HUES6 (cell line): ENCODE data around the gene CANT1.
"Not testable (repeated sequence)": the region's sequence is repeated elsewhere in the genome, so short reads cannot be mapped to it uniquely, and the experiment has no call there.

Source experiments
- H3K27ac ChIP-seq: 2 replicates; pipeline ENCODE4 v1.7.0; 2013; ENCODE audit warnings: low read depth, mild to moderate bottlenecking, low read length, inconsistent platforms
- H3K27me3 ChIP-seq: 2 replicates; pipeline ENCODE4 v1.6.1; 2013; ENCODE audit warnings: low read length; ENCODE audit not compliant: control insufficient read depth, insufficient read depth
- H3K36me3 ChIP-seq: 2 replicates; pipeline ENCODE4 v1.6.1; 2013; ENCODE audit warnings: low read length; ENCODE audit not compliant: control insufficient read depth, insufficient read depth
- H3K4me1 ChIP-seq: 2 replicates; pipeline ENCODE4 v1.6.1; 2013; ENCODE audit warnings: low read length; ENCODE audit not compliant: control insufficient read depth, insufficient read depth
- H3K4me3 ChIP-seq: 2 replicates; pipeline ENCODE4 v1.5.1; 2013; ENCODE audit warnings: low read depth, low read length
- H3K9ac ChIP-seq: one replicate; pipeline ENCODE4 v1.6.1; 2013; ENCODE audit warnings: mild to moderate bottlenecking, low read length
- H3K9me3 ChIP-seq: 2 replicates; pipeline ENCODE4 v1.6.1; 2013; ENCODE audit warnings: low read depth, low read length; ENCODE audit not compliant: control insufficient read depth, insufficient read depth

CANT1 gene

DNA sequence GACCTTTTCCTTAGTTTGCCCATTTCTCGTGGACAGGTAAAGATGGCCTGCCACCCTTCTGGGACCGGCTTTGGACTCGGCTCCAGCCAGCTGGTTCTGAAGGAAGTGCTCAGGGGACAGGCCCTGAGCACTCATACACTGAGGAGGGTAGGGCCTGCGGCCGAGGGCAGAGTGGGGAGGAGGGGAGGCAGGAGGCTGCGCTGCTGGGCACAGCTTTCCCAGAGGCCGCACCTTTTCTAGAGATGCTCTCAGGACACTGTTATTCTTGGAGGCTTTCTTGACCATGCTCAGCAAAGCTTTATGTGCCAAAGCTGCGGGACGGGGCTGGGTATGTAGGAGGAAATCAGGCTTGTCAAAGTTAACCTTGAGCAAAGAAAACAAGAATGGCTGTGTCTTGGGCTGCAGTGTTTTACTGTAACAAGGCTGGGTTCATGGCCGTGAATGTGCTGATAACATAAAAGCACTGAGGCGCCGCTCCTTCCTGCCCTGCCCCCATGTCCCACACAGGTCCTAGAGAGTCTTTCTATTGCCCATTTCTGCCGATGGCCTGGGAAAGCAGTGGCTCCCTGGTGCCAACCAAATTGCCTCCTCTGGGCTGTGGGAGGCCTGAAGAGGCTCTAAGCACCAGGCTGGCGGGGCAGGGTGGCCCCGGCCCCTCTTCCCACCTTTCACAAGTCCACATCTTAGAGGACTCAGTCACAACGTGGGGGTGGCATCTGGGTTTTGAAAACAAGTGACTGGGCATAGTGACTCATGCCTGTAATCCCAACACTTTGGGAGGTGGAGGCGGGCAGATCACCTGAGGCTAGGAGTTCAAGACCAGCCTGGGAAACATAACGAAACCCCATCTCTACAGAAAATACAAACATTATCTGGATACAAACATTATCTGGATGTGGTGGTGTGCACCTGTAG lies 62.1 kb downstream of the CANT1 start:
- H3K9ac ChIP-seq, result no peak overlapping the region
- no peaks in the 10 kb centered on the region for H3K27me3 ChIP-seq
- no peaks in the 10 kb centered on the region for H3K4me1 ChIP-seq
- H3K4me3 ChIP-seq, result no peak overlapping the region
- no peaks in the 10 kb centered on the region for H3K36me3 ChIP-seq
- H3K9me3 ChIP-seq, result peaks cover 19% of the 10 kb centered on the region
- no peak overlapping the region for H3K27ac ChIP-seq

GRCh38 chr17:78946631-78947030 lies 62.9 kb downstream of the CANT1 start:
- Histone ChIP-seq H3K9ac (no peak overlapping the region), H3K9me3 (peaks cover 19% of the 10 kb centered on the region), H3K27ac (no peak overlapping the region), H3K4me3 (no peak overlapping the region), H3K36me3 (no peaks in the 10 kb centered on the region), H3K27me3 (no peaks in the 10 kb centered on the region), H3K4me1 (no peaks in the 10 kb centered on the region)

- Histone ChIP-seq H3K36me3 (no peaks in the 10 kb centered on the region), H3K27ac (no peak overlapping the region), H3K27me3 (no peaks in the 10 kb centered on the region), H3K9me3 (peaks cover 14% of the 10 kb centered on the region), H3K4me3 (no peak overlapping the region), H3K9ac (no peak overlapping the region), H3K4me1 (no peaks in the 10 kb centered on the region)
These were observed 63.4 kb downstream of the CANT1 start for GRCh38 chr17:78946131-78946530.

DNA sequence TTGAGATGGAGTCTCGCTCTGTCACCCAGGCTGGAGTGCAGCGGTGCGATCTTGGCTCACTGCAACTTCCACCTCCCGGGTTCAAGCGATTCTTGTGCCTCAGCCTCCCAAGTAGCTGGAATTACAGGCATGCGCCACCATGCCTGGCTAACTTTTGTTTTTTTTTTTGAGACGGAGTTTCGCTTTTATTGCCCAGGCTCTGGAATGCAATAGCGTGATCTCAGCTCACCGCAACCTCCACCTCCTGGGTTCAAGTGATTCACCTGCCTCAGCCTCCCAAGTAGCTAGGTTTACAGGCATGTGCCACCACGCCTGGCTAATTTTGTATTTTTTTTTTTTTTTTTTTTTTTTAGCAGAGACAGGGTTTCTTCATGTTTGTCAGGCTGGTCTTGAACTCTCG lies 64.1 kb downstream of the CANT1 start:
- H3K9me3 ChIP-seq, H3K4me3 ChIP-seq, H3K4me1 ChIP-seq, H3K9ac ChIP-seq, H3K27me3 ChIP-seq, H3K36me3 ChIP-seq, H3K27ac ChIP-seq: not testable (repeated sequence)

DNA sequence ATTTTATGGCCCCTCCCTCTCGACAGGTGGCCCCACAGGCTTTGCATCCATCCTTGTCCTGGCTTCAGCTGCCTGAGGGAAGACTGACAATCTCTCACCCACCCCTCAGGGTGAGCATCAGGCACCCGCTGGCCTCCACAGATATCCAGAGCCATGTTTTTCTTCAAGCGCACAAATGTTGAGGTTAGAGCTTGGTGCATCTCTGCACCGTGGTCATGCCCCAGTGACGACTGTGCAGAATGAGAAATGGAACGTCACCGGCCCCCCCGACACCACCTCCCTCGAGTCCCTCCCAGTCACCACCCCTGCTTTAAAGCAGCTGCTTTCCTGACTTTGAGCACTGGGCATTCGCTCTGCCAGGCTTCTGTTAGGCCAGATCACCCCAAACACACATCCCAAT lies 64.6 kb downstream of the CANT1 start:
- no peak overlapping the region for H3K27ac ChIP-seq
- H3K9me3 ChIP-seq, result peaks cover 2% of the 10 kb centered on the region
- H3K36me3 ChIP-seq, result no peaks in the 10 kb centered on the region
- H3K4me3 ChIP-seq, result no peak overlapping the region
- no peaks in the 10 kb centered on the region for H3K4me1 ChIP-seq
- H3K27me3 ChIP-seq, result no peaks in the 10 kb centered on the region
- H3K9ac ChIP-seq, result no peak overlapping the region

DNA sequence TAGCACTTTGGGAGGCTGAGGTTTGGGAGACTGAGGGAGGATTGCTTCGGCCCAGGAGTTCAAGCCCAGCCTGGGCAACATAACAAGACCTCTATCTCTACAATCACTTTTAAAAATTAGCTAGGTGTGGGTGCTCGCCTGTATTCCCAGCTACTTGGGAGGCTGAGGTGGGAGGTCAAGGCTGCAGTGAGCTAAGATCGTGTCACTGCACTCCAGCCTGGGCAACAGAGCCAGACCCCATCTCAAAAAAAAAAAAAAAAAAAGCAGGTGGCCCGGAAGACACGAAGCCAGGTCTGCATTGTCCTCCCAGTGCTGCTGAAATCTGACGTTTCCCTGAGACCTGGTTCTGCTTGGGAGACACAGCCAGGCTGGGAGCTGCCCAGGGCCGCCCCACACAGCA lies 65.5 kb downstream of the CANT1 start:
- Histone ChIP-seq H3K4me3 (no peak overlapping the region), H3K27ac (no peak overlapping the region), H3K4me1 (no peaks in the 10 kb centered on the region), H3K9ac (no peak overlapping the region), H3K36me3 (no peaks in the 10 kb centered on the region), H3K27me3 (no peaks in the 10 kb centered on the region), H3K9me3 (no peaks in the 10 kb centered on the region)
